ENCODE results near the gene CYFIP2.

GRCh38 chr5:157443041-157443549 is 177.2 kb downstream of the CYFIP2 start:
- TF ChIP-seq POLR2A (IDR thresholded peaks at IDR 0.05): no peak
- TF ChIP-seq, protein P1, sequence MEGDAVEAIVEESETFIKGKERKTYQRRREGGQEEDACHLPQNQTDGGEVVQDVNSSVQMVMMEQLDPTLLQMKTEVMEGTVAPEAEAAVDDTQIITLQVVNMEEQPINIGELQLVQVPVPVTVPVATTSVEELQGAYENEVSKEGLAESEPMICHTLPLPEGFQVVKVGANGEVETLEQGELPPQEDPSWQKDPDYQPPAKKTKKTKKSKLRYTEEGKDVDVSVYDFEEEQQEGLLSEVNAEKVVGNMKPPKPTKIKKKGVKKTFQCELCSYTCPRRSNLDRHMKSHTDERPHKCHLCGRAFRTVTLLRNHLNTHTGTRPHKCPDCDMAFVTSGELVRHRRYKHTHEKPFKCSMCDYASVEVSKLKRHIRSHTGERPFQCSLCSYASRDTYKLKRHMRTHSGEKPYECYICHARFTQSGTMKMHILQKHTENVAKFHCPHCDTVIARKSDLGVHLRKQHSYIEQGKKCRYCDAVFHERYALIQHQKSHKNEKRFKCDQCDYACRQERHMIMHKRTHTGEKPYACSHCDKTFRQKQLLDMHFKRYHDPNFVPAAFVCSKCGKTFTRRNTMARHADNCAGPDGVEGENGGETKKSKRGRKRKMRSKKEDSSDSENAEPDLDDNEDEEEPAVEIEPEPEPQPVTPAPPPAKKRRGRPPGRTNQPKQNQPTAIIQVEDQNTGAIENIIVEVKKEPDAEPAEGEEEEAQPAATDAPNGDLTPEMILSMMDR (IDR thresholded peaks at IDR 0.05): no peak
